ENCODE results near the gene SLC25A48. TPM values are rescaled to one million over a fixed set of nuclear protein-coding genes. Genes with fewer than 3 reads are reported as not detected.

Gene SLC25A48
- total RNA-seq: 0.62 TPM

DNA sequence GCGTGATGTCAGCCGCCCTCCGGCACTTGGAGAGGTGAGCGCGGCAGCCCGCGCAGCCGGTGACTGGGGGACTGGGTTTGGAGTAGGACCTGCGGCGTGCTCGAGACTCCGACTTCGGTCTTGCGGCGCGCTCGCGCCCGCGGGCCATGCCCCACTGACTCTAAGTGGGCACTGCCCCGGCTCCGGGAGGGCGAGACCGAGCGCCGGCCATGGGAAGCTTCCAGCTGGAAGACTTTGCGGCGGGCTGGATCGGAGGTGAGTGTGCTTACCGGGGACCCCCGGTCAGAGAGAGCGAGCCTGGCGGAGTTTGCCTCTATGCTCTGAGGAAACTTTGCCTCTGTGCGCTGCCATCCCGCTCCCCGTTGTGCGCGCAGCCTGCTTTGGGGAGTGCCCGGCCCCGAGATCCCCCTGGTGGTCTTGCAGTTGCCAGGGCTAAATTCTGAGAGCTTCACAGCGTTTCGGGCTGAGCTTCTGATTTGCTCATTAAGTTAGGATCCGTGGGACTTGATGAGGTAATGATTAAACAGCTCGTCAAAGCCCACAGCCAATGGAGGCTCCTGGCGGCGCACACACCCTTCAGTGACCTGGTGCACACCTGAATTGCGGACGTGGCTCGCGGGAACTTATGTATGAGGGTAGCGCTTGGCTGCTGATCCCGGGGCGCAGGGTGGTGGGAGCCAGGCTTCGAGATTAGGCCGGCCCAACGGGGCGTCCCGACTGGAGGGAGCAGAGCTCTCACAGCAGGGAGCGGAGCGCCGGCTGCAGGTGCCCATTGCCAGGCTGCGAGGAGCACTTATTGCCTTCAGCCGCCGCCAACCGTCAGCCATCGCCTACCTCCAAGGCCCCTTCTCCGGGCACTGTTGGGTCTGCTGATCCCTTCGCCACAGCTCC, at the start of gene SLC25A48:
Gene SLC25A48, plus strand, starts transcription at position 25 of the 891 bp plus-strand sequence. Its CDS starts 185 bp downstream, at position 210.
- peak; percentile 19 for DNase-seq

GRCh38 chr5:135800656-135801055, 33.8 kb upstream of the SLC25A48 start:
- no peak for DNase-seq

GRCh38 chr5:135810188-135810943, 24.1 kb upstream of the SLC25A48 start:
- no peak for DNase-seq

DNA sequence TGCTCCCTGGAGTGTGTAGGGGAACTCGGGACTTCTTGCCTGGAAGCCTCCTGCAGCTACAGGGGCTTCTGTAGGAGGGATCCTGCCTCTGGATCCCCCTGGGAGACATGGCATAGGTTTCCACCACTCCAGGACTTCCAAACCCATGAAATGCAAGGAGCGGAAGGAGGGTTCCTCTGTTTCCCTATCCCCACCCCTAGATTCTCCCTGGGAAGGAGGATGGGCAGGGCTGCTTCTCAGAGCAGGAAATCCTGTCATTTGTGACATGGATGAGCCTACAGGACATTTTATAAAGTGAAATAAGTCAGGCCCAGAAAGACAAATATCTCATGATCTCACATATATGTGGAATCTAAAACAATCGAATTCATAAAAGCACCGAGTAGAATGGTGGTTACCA, 23.5 kb upstream of the SLC25A48 start:
- DNase-seq: no peak

- no peak for DNase-seq
Measured at GRCh38 chr5:135813758-135814157, 20.7 kb upstream of the SLC25A48 start.

GRCh38 chr5:135814316-135814715, 20.1 kb upstream of the SLC25A48 start:
- DNase-seq: no peak

GRCh38 chr5:135814812-135815211, 19.7 kb upstream of the SLC25A48 start:
- DNase-seq: no peak

GRCh38 chr5:135821061-135821801, 13.2 kb upstream of the SLC25A48 start:
- no peak for DNase-seq

GRCh38 chr5:135821802-135822201, 12.7 kb upstream of the SLC25A48 start:
- no peak for DNase-seq

GRCh38 chr5:135822286-135822685, 12.2 kb upstream of the SLC25A48 start:
- DNase-seq: no peak

DNA sequence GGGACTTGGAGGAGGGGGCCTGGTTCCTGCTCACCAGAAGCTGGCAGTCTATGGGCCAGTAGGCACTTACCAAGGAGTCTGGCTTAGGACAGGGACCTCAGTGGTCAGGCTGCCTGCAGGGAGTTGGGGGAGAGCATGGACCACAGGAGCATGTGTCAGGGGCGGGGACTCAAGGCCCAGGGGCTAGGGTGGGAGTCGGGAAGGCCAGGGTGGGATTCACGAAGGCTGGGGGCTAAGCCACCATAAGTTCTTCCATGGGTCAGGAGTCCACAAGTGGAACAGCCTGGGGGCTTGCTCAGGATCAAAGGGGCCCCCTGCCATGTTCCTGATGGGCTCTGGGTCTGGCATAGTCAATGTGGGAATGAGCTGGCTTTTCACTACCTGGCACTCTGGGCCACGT, 11.5 kb upstream of the SLC25A48 start:
- DNase-seq: no peak

DNA sequence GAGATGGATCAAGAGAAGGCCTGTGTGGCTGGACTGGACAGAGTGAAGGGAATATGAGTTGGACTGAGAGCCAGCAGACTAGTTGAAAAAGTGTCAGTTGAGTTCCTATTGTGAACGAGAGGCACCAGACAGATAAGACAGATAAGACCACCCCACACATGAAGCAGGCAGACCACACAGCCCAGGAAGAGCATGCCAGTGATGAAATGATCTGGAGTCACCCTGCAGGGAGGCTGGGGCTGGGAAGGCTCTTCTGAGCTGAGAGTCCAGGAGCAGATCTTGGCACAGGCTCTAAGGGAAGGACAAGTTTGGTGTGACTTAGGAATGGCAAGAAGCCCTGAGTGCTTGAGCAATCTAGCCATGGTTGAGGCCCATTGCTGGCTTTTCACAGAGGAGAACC, 10.6 kb upstream of the SLC25A48 start:
- DNase-seq: no peak

GRCh38 chr5:135824541-135825041, 9.9 kb upstream of the SLC25A48 start:
- no peak for DNase-seq

DNA sequence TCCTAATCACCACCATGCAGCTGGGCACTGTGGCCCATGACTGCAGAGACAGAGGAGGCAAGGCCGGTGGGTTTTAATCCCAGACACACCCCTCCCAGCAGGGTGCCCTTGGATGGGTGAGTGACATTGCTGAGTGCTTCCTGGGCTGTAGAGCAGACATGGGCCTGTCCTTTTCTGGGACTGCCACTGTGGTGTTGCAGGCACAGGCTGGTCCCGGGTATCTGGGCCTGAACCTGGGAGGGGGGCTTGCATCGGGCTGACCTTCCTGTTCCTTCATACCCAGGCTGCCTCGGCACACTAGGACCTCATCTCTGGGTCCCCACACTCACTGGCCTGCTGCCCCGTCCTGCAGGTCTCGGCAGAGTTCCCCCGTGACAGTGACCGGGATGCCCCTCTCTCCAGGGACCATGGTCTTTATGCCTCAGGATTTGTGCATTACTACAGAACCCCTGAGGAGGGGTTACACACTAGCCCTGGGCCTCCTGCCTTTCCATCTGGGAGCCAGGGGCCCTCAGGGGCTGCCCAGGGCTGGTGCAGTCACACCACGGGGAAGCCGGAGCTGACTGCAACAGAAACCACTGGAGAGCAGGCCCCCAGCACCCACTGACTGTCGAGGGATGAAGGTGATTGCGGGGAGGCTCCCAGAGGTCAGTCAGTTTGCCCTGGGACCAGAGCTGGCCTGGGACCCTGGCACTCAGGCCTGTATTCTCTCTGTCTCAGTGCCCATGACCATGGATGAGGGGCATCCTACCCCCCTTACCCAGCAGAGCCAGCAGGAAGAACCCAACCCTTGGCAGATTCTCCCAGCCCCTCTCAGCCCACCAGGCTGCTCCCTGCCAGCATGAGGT, 8.9 kb upstream of the SLC25A48 start:
- no peak for DNase-seq

- DNase-seq: no peak
Measured at GRCh38 chr5:135826221-135826525, 8.3 kb upstream of the SLC25A48 start.

GRCh38 chr5:135826994-135827671, 7.3 kb upstream of the SLC25A48 start:
- no peak for DNase-seq

- no peak for DNase-seq
Measured at GRCh38 chr5:135827965-135828781, 6.3 kb upstream of the SLC25A48 start.

DNA sequence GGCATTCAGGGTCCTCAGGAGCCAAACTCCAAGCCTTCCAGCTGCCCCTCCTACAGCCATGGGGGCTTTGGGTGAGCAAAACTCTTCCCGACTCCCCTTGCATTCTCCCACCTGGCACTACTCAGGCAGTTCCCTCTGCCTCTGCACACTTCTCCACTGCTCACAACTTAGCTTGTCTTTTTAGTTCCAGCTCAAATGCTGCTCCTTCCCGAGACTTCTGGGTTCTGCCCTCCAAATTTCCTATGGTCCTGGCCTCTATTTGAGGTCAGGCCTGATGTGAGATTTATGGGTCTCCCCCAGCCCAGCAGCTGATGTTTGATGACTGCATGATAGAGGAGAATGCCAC, 5.7 kb upstream of the SLC25A48 start:
- no peak for DNase-seq

DNA sequence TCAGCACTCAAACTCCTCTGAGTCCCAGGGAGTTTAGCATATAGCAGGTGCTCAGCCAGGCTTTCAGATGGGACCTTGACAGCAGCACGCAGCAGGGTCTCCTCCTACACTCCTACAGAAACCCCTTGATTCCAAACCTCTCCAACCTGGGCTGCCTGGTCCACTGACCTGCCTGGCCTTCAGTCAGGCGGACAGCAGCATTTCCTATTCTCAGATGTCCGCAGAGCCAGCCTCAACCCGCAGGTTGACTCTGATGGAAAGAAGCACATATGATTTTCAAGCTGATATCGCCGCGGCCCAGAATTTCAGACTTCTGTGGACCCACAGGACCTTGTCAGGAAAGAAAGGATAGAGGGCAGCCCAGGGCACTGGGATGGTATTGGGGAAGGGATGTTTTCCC, 5.3 kb upstream of the SLC25A48 start:
- no peak for DNase-seq

GRCh38 chr5:135829681-135830383, 4.6 kb upstream of the SLC25A48 start:
- DNase-seq: peak; percentile 59
